ENCODE data around the gene CCDC124. TPM values are rescaled to one million over a fixed set of nuclear protein-coding genes. Genes with fewer than 3 reads are reported as not detected.
"Not testable (repeated sequence)": the region's sequence is repeated elsewhere in the genome, so short reads cannot be mapped to it uniquely, and the experiment has no call there.

CCDC124 gene
- 119 TPM for polyA plus RNA-seq (2013, experiment 1 of 2; ENCODE audit: insufficient read length)
- polyA plus RNA-seq (2013, experiment 2 of 2; ENCODE audit: insufficient read length), result 98.9 TPM

- DNase-seq, result peak; percentile 92
Observed at GRCh38 chr19:17932485-17933338, at the start of gene CCDC124. CCDC124 (plus strand) TSS chr19:17933015; CDS start chr19:17936421, 3,406 bp downstream.

GRCh38 chr19:17883627-17884410, 49.0 kb upstream of the CCDC124 start:
- DNase-seq, result no peak

GRCh38 chr19:17886515-17886914, 46.3 kb upstream of the CCDC124 start:
- no peak for DNase-seq

- DNase-seq, result not testable (repeated sequence)
Observed at GRCh38 chr19:17887221-17887620, 45.6 kb upstream of the CCDC124 start.

GRCh38 chr19:17888260-17888659, 44.6 kb upstream of the CCDC124 start:
- DNase-seq, result no peak

GRCh38 chr19:17889609-17890214, 43.1 kb upstream of the CCDC124 start:
- DNase-seq, result peak; percentile 55

- no peak for DNase-seq
Observed at GRCh38 chr19:17893766-17894165, 39.0 kb upstream of the CCDC124 start.

GRCh38 chr19:17902701-17903100, 30.1 kb upstream of the CCDC124 start:
- DNase-seq, result peak; percentile 64

- DNase-seq, result no peak
Observed at GRCh38 chr19:17908244-17908643, 24.6 kb upstream of the CCDC124 start.

GRCh38 chr19:17909003-17909732, 23.6 kb upstream of the CCDC124 start:
- no peak for DNase-seq

- DNase-seq, result no peak
Observed at GRCh38 chr19:17910791-17911360, 21.9 kb upstream of the CCDC124 start.

GRCh38 chr19:17915940-17916593, 16.7 kb upstream of the CCDC124 start:
- DNase-seq, result no peak

- DNase-seq, result not testable (repeated sequence)
Observed at GRCh38 chr19:17918151-17918550, 14.7 kb upstream of the CCDC124 start.

- not testable (repeated sequence) for DNase-seq
Observed at GRCh38 chr19:17919122-17919521, 13.7 kb upstream of the CCDC124 start.

- no peak for DNase-seq
Observed at GRCh38 chr19:17920527-17920926, 12.3 kb upstream of the CCDC124 start.

- DNase-seq, result no peak
Observed at GRCh38 chr19:17922138-17922537, 10.7 kb upstream of the CCDC124 start.

- no peak for DNase-seq
Observed at GRCh38 chr19:17926044-17926443, 6.8 kb upstream of the CCDC124 start.

- no peak for DNase-seq
Observed at GRCh38 chr19:17929056-17929455, 3.8 kb upstream of the CCDC124 start.

GRCh38 chr19:17931532-17932191, 1.2 kb upstream of the CCDC124 start:
- no peak for DNase-seq

- DNase-seq, result peak; percentile 19
Observed at GRCh38 chr19:17933414-17934129, 757 bp downstream of the CCDC124 start.

Data from fibroblast of skin of scalp (primary cell).